HL-60 (cell line): ENCODE measurements around the gene ZNF512.
A peak's percentile ranks its signal among the peaks of the same experiment; 100 is the strongest.
"Not testable (repeated sequence)": the region's sequence is repeated elsewhere in the genome, so short reads cannot be mapped to it uniquely, and the experiment has no call there.

ENCODE experiments used
- CTCF ChIP-seq: IDR thresholded peaks from one replicate; pipeline ENCODE4 v1.5.1; 2011; ENCODE audit warnings: low read length, control low read depth, inconsistent platforms; ENCODE audit not compliant: insufficient read depth
- GABPA ChIP-seq: IDR thresholded peaks from 2 replicates; pipeline ENCODE4 v1.6.1; 2012; ENCODE audit warnings: low read depth
- POLR2AphosphoS5 ChIP-seq: IDR thresholded peaks from 2 replicates; pipeline ENCODE4 v1.6.1; 2012; ENCODE audit warnings: low read depth
- REST ChIP-seq: IDR thresholded peaks from 2 replicates; pipeline ENCODE4 v1.6.1; 2012; ENCODE audit warnings: low read depth; ENCODE audit not compliant: insufficient replicate concordance
- SPI1 ChIP-seq: IDR thresholded peaks from 2 replicates; pipeline ENCODE4 v1.6.1; 2012; ENCODE audit warnings: low read depth, mild to moderate bottlenecking, borderline replicate concordance

GRCh38 chr2:27626921-27627320, 44.1 kb downstream of the ZNF512 start:
- not testable (repeated sequence) for TF ChIP-seq CTCF, REST, GABPA
- TF ChIP-seq SPI1: peak; percentile 55; the same call in 1 of the 2 replicates
- 0 out of 2 replicates have a peak, but pooled peaks have one; percentile 28 for TF ChIP-seq POLR2AphosphoS5
